GM12878 (cell line): ENCODE measurements around the gene STK39. TPM values are rescaled to one million over a fixed set of nuclear protein-coding genes. Genes with fewer than 3 reads are reported as not detected.

Experiments used
- ATAC-seq: fragments of 200-7000 bp; cut with Tn5 transposase; 3 replicates; pipeline ENCODE4 v1.9.1; 2020; ENCODE audit warnings: mild to moderate bottlenecking, moderate library complexity
- BruUV-seq: library from RNA; stranded (reverse); fragments of 400-500 nt; replicated peaks from 2 replicates; lab custom pipeline; 2021; lab: Mats Ljungman, UMichigan
- CTCF ChIA-PET: fragments of 300-600 bp; sonication (Branson Sonifier 250); formaldehyde crosslinking; extraction: SDS; loops from one replicate; lab custom pipeline; 2021; ENCODE audit warnings: inconsistent platforms; lab: Yijun Ruan, JAX
- POLR2A ChIA-PET: fragments of 350-600 bp; formaldehyde crosslinking; extraction: SDS; loops from one replicate; lab custom pipeline; 2021; ENCODE audit warnings: inconsistent platforms; lab: Charles Lee
- RAD21 ChIA-PET: fragments of 300-600 bp; sonication (Branson Sonifier 250); formaldehyde crosslinking; loops from one replicate; lab custom pipeline; 2023; ENCODE audit warnings: antibody characterized with exemption; ENCODE audit not compliant: unreplicated experiment; lab: Charles Lee
- SMC1A ChIA-PET: fragments of 300-600 bp; sonication (Branson Sonifier 250); formaldehyde crosslinking; loops from one replicate; lab custom pipeline; 2023; ENCODE audit not compliant: unreplicated experiment, uncharacterized antibody; lab: Charles Lee
- DNase-seq: peaks from one replicate; pipeline ENCODE4 v3.0.0-alpha.2; 2011; ENCODE audit warnings: low read depth, low spot score
- FAIRE-seq: peaks from 3 replicates; lab custom pipeline; 2011; peaks lifted over from hg19 to GRCh38; lab: Jason Lieb, UNC
- H2AFZ ChIP-seq: 2 replicates; pipeline ENCODE4 v1.6.0; 2011; ENCODE audit warnings: low read depth, low read length, control low read depth; ENCODE audit not compliant: control insufficient read depth
- H3K27ac ChIP-seq: 2 replicates; pipeline ENCODE4 v1.5.1; 2011; ENCODE audit warnings: control low read depth; ENCODE audit not compliant: control insufficient read depth, insufficient read depth
- H3K27me3 ChIP-seq, 2 experiments: replicated peaks in 1 of 2; 2 replicates each; pipeline versions ENCODE4 v1.6.0 to v1.6.1; 2011; ENCODE audit warnings: low read length in 1 of 2; ENCODE audit not compliant: control insufficient read depth in 2 of 2, insufficient read depth in 2 of 2
- H3K36me3 ChIP-seq, 2 experiments: 2 replicates each; pipeline ENCODE4 v1.5.1; 2011; ENCODE audit warnings: low read length in 1 of 2; ENCODE audit not compliant: control insufficient read depth in 2 of 2, insufficient read depth in 2 of 2
- H3K4me1 ChIP-seq: 2 replicates; pipeline ENCODE4 v1.6.1; 2011; ENCODE audit warnings: mild to moderate bottlenecking, low read length, moderate library complexity, mixed read lengths; ENCODE audit not compliant: control insufficient read depth, insufficient read depth
- H3K4me2 ChIP-seq: 2 replicates; pipeline ENCODE4 v1.6.0; 2011; ENCODE audit warnings: control low read depth; ENCODE audit not compliant: control insufficient read depth, insufficient read depth
- H3K4me3 ChIP-seq: fragments of 200-600 bp; sonication (generic); 2 replicates; pipeline ENCODE4 v1.5.1; 2016
- H3K79me2 ChIP-seq: 2 replicates; pipeline ENCODE4 v1.6.0; 2011; ENCODE audit warnings: low read length; ENCODE audit not compliant: control insufficient read depth, insufficient read depth
- H3K9ac ChIP-seq: 2 replicates; pipeline ENCODE4 v1.8.0; 2011; ENCODE audit warnings: low read length, control low read depth, mixed read lengths; ENCODE audit not compliant: control insufficient read depth, insufficient read depth
- H3K9me3 ChIP-seq: replicated peaks from 3 replicates; pipeline ENCODE4 v1.5.1; 2011; ENCODE audit warnings: mild to moderate bottlenecking, low read length; ENCODE audit not compliant: control insufficient read depth, insufficient read depth
- H4K20me1 ChIP-seq: 2 replicates; pipeline ENCODE4 v1.6.0; 2011; ENCODE audit not compliant: control insufficient read depth, insufficient read depth
- CBX3 ChIP-seq: fragments of 200-600 bp; sonication (generic); IDR thresholded peaks from 2 replicates; pipeline ENCODE4 v1.6.1; 2016; ENCODE audit warnings: low read depth, borderline replicate concordance
- EP300 ChIP-seq, 2 experiments: fragments of 150-350 bp in 1 of 2; IDR thresholded peaks; 2 replicates each; pipeline ENCODE4 v1.6.1; 2011 to 2012; ENCODE audit warnings: low read depth in 2 of 2, low read length in 2 of 2, borderline replicate concordance in 1 of 2, improper control_type of control experiment in 1 of 2, inconsistent platforms in 1 of 2; ENCODE audit not compliant: control insufficient read depth in 1 of 2
- FOXK2 ChIP-seq: fragments of 450-650 bp; IDR thresholded peaks from 2 replicates; pipeline ENCODE4 v1.6.1; 2017; ENCODE audit warnings: mild to moderate bottlenecking, moderate library complexity
- HCFC1 ChIP-seq: fragments of 150-350 bp; IDR thresholded peaks from 2 replicates; pipeline ENCODE4 v1.6.1; 2014; ENCODE audit warnings: low read length
- IKZF2 ChIP-seq, 2 experiments: fragments of 450-650 bp; IDR thresholded peaks; 2 replicates each; pipeline ENCODE4 v1.6.1; 2017; ENCODE audit warnings: mild to moderate bottlenecking in 2 of 2, moderate library complexity in 2 of 2
- MTA2 ChIP-seq: fragments of 450-650 bp; IDR thresholded peaks from 2 replicates; pipeline ENCODE4 v1.6.1; 2016; ENCODE audit warnings: low read depth, mild to moderate bottlenecking, moderate library complexity
- RELA ChIP-seq: fragments of 450-650 bp; IDR thresholded peaks from 2 replicates; pipeline ENCODE4 v1.8.0; 2014; ENCODE audit warnings: borderline replicate concordance; ENCODE audit not compliant: partially characterized antibody
- SREBF2 ChIP-seq: IDR thresholded peaks from 2 replicates; pipeline ENCODE4 v1.6.1; 2012; ENCODE audit warnings: mild to moderate bottlenecking, low read length
- TAF1 ChIP-seq: IDR thresholded peaks from 2 replicates; pipeline ENCODE4 v1.6.1; 2011; ENCODE audit warnings: mild to moderate bottlenecking, low read depth, low read length, borderline replicate concordance
- ZBTB4 ChIP-seq: fragments of 450-650 bp; formaldehyde crosslinking; IDR thresholded peaks from 2 replicates; pipeline ENCODE4 v1.4.0; 2022; ENCODE audit warnings: mild to moderate bottlenecking, moderate library complexity
- WGBS: methylation state at CpG from one replicate; pipeline ENCODE4 v1.1.6; 2016; ENCODE audit warnings: low lambda C conversion rate; ENCODE audit not compliant: insufficient replicate concordance, insufficient coverage; ENCODE audit errors: missing lambda C conversion rate; 5-methylcytosine and 5-hydroxymethylcytosine counted together
- in situ Hi-C: fragments of 300-500 bp; cut with MboI; formaldehyde crosslinking; loops from 9 replicates; pipeline ENCODE4 v1.14.3; 2018; ENCODE audit warnings: mixed read lengths
- intact Hi-C: fragments of 100-400 bp; cut with micrococcal nuclease; formaldehyde crosslinking; loops from one replicate; pipeline ENCODE4 v1.14.2; 2022; ENCODE audit not compliant: unreplicated experiment
- polyA plus RNA-seq, 11 experiments: library from polyadenylated mRNA; depleted of rRNA in 4 of 11; unstranded in 6 of 11; stranded (reverse) in 5 of 11; fragments of >200 nt; fragmentation: Nextera tagmentation in 4 of 11; fragmentation: Illumina TruSeq in 1 of 11; extraction: Ambion mirVana in 4 of 11; extraction: Trizol in 1 of 11; gene quantifications; 1 replicate in 1 of 11; 2 replicates in 10 of 11; pipeline versions ENCODE4 v1.2.1 to v1.2.3, GENCODE V29; 2011 to 2016; ENCODE audit warnings: inconsistent platforms in 2 of 11, missing spikeins in 2 of 11, low read depth in 1 of 11
- total RNA-seq, 4 experiments: library from RNA; depleted of rRNA in 3 of 4; stranded (reverse); fragments of >200 nt in 3 of 4; fragmentation: Illumina TruSeq in 1 of 4; extraction: Trizol in 1 of 4; gene quantifications; 2 replicates each; pipeline versions ENCODE4 v1.2.1 to v1.2.3, GENCODE V29; 2013 to 2021

Gene STK39
- total and polyA plus RNA-seq, 10 of the 15 experiments (the other 5 are each of a cell fraction or from before 2014, with no cell fraction given) = 0.03 to 0.21 (median 0.07) TPM; not detected in 5

GRCh38 chr2:168096158-168096557, 151.2 kb downstream of the STK39 start:
- Histone ChIP-seq H3K27ac (no peak overlapping the region), H3K4me3 (no peak overlapping the region), H2AFZ (no peak overlapping the region), H3K9me3 (no peaks in the 10 kb centered on the region), H3K79me2 (no peaks in the 10 kb centered on the region), H4K20me1 (no peaks in the 10 kb centered on the region), H3K4me2 (no peak overlapping the region), H3K27me3 (no peaks in the 10 kb centered on the region; a peak in 1 of 4 replicates), H3K4me1 (peaks cover 2% of the 10 kb centered on the region; the same call in 1 of the 2 replicates), H3K36me3 (no peaks in the 10 kb centered on the region), H3K9ac (no peak overlapping the region)
- in situ Hi-C loops (no loop called here), intact Hi-C loops (no loop called here)
- TF ChIP-seq MTA2 (no peak), IKZF2 (IDR thresholded peaks at IDR 0.05) (no peak), TAF1 (no peak)
- ChIA-PET CTCF (no interaction called here), RAD21 (no interaction called here), POLR2A (no interaction called here), SMC1A (no interaction called here)
- no peak for FAIRE-seq
- 25% methylated on average over 3 of the region's 3 CpGs for WGBS
- no TSS peak for BruUV-seq
- ATAC-seq = no peak
- no peak for DNase-seq

- CTCF ChIA-PET = interaction anchor here (1.9 kb wide), 1 partner anchor 27 kb away, joined by 7 read pairs; no protein-coding TSS in a partner anchor
- H3K27ac ChIP-seq = no peak overlapping the region
Observed at GRCh38 chr2:168091986-168092385, 155.4 kb downstream of the STK39 start.

More at GRCh38 chr2:168091986-168092385, 155.4 kb downstream of the STK39 start:
- POLR2A ChIA-PET = no interaction called here
- ATAC-seq (no peak), DNase-seq (no peak), FAIRE-seq (no peak)
- no peak overlapping the region for H3K4me2 ChIP-seq
- SMC1A ChIA-PET = no interaction called here
- no peak overlapping the region for H3K4me3 ChIP-seq
- TF ChIP-seq HCFC1 (no peak), EP300 (IDR thresholded peaks at IDR 0.05; ENCODE audit: borderline replicate concordance in 1 of 2, control insufficient read depth in 1 of 2, low read depth in 2 of 2, low read length in 2 of 2) (no peak), FOXK2 (no peak), ZBTB4 (no peak), CBX3 (no peak), SREBF2 (no peak), RELA (no peak)
- RAD21 ChIA-PET = no interaction called here
- H3K9me3 ChIP-seq = no peaks in the 10 kb centered on the region
- no peaks in the 10 kb centered on the region for H3K36me3 ChIP-seq
- H3K27me3 ChIP-seq = no peaks in the 10 kb centered on the region; a peak in 1 of 4 replicates
- BruUV-seq = no TSS peak
- H4K20me1 ChIP-seq = no peaks in the 10 kb centered on the region
- intact Hi-C loops (no loop called here), in situ Hi-C loops (no loop called here)
- H3K4me1 ChIP-seq = peaks cover 24% of the 10 kb centered on the region
- H3K9ac ChIP-seq = no peak overlapping the region
- no peaks in the 10 kb centered on the region for H3K79me2 ChIP-seq
- no peak overlapping the region for H2AFZ ChIP-seq
- whole genome bisulfite sequencing = 74% methylated on average over 2 of the region's 2 CpGs
